A549 (cell line): ENCODE measurements around the gene ALB. TPM values are rescaled to one million over a fixed set of nuclear protein-coding genes. Genes with fewer than 3 reads are reported as not detected.

Source experiments
- ATAC-seq, 2 experiments: fragments of 200-7000 bp in 1 of 2; fragments of >200 bp in 1 of 2; cut with Nextera tagmentation in 1 of 2; cut with Tn5 transposase in 1 of 2; 3 replicates each; pipeline versions ENCODE4 v1.8.0 to v1.9.1; 2018 to 2020; ENCODE audit warnings: mild to moderate bottlenecking in 1 of 2, moderate library complexity in 1 of 2
- CTCF ChIA-PET: fragments of 300-600 bp; sonication (Branson Sonifier 250); formaldehyde crosslinking; extraction: SDS; loops from one replicate; lab custom pipeline; 2021; ENCODE audit warnings: antibody characterized with exemption, inconsistent platforms; lab: Yijun Ruan, JAX
- POLR2A ChIA-PET: fragments of 350-600 bp; formaldehyde crosslinking; extraction: SDS; loops from one replicate; lab custom pipeline; 2021; ENCODE audit warnings: antibody characterized with exemption, inconsistent platforms; lab: Yijun Ruan, JAX
- DNase-seq, 2 experiments: peaks; one replicate each; pipeline versions ENCODE4 v3.0.0 to v3.0.0-alpha.2; 2011 to 2016; ENCODE audit warnings: low read depth in 1 of 2, low spot score in 1 of 2
- FAIRE-seq: peaks from 2 replicates; lab custom pipeline; 2011; peaks lifted over from hg19 to GRCh38; lab: Jason Lieb, UNC
- H3K27ac ChIP-seq, 2 experiments: fragments of >200 bp; sonication (Bioruptor Twin); formaldehyde crosslinking; 3 replicates each; pipeline ENCODE4 v1.5.1; 2016 to 2017
- H3K4me1 ChIP-seq: fragments of >200 bp; sonication (Bioruptor Twin); formaldehyde crosslinking; 3 replicates; pipeline ENCODE4 v1.6.1; 2016
- H3K4me2 ChIP-seq: fragments of >200 bp; sonication (Bioruptor Twin); formaldehyde crosslinking; 3 replicates; pipeline ENCODE4 v1.6.1; 2016
- H3K4me3 ChIP-seq: fragments of >200 bp; sonication (Bioruptor Twin); formaldehyde crosslinking; 3 replicates; pipeline ENCODE4 v1.5.1; 2016
- H3K9me3 ChIP-seq: fragments of >200 bp; sonication (Bioruptor Twin); formaldehyde crosslinking; 3 replicates; pipeline ENCODE4 v1.6.1; 2016
- ELK1 ChIP-seq: fragments of 150-350 bp; IDR thresholded peaks from 2 replicates; pipeline ENCODE4 v1.6.1; 2014; ENCODE audit warnings: low read depth, mild to moderate bottlenecking, low read length
- EP300 ChIP-seq, 2 experiments: fragments of >200 bp; sonication (Bioruptor Twin); formaldehyde crosslinking; IDR thresholded peaks; 2 replicates in 1 of 2; 3 replicates in 1 of 2; pipeline ENCODE4 v1.6.1; 2016 to 2017
- FOSB ChIP-seq: fragments of 250-450 bp; sonication (Bioruptor Pico); IDR thresholded peaks from 2 replicates; pipeline ENCODE4 v1.5.0; 2020; ENCODE audit warnings: mild to moderate bottlenecking, moderate library complexity
- FOXS1 ChIP-seq: fragments of 250-450 bp; sonication (Bioruptor Pico); IDR thresholded peaks from 2 replicates; pipeline ENCODE4 v1.5.0; 2020; ENCODE audit warnings: mild to moderate bottlenecking, moderate library complexity
- GATA3 ChIP-seq: IDR thresholded peaks from 2 replicates; pipeline ENCODE4 v1.6.1; 2012; ENCODE audit warnings: borderline replicate concordance
- HEYL ChIP-seq: fragments of 250-450 bp; sonication (Bioruptor Pico); IDR thresholded peaks from 2 replicates; pipeline ENCODE4 v1.8.0; 2021; ENCODE audit warnings: mild to moderate bottlenecking, moderate library complexity
- HMGXB4 ChIP-seq: fragments of 250-450 bp; sonication (Bioruptor Pico); IDR thresholded peaks from 2 replicates; pipeline ENCODE4 v1.5.0; 2021; ENCODE audit warnings: mild to moderate bottlenecking, moderate library complexity, borderline replicate concordance
- HOXB13 ChIP-seq: fragments of 250-450 bp; sonication (Bioruptor Pico); IDR thresholded peaks from 2 replicates; pipeline ENCODE4 v1.5.0; 2020; ENCODE audit warnings: low read depth, mild to moderate bottlenecking, moderate library complexity
- KDM1A ChIP-seq: fragments of 200-600 bp; sonication (generic); IDR thresholded peaks from 2 replicates; pipeline ENCODE4 v1.6.1; 2016; ENCODE audit warnings: low read depth, mild to moderate bottlenecking
- KDM5A ChIP-seq: fragments of 200-600 bp; sonication (generic); IDR thresholded peaks from 2 replicates; pipeline ENCODE4 v1.6.1; 2016; ENCODE audit warnings: antibody characterized with exemption, mild to moderate bottlenecking
- MAZ ChIP-seq: fragments of 150-350 bp; IDR thresholded peaks from 2 replicates; pipeline ENCODE4 v1.6.1; 2014; ENCODE audit warnings: antibody characterized with exemption, low read depth, low read length, borderline replicate concordance
- MYC ChIP-seq: IDR thresholded peaks from 2 replicates; pipeline ENCODE4 v1.6.1; 2012; ENCODE audit warnings: mild to moderate bottlenecking, inconsistent platforms, low read length, improper control_type of control experiment, borderline replicate concordance
- PHF8 ChIP-seq: fragments of 200-600 bp; sonication (generic); IDR thresholded peaks from 2 replicates; pipeline ENCODE4 v1.6.1; 2016; ENCODE audit warnings: low read depth, mild to moderate bottlenecking, antibody characterized with exemption, moderate library complexity, borderline replicate concordance
- POLR2A ChIP-seq: IDR thresholded peaks from 2 replicates; pipeline ENCODE4 v1.6.1; 2012; ENCODE audit warnings: mild to moderate bottlenecking, low read length
- RCOR1 ChIP-seq: fragments of 150-350 bp; IDR thresholded peaks from 2 replicates; pipeline ENCODE4 v1.6.1; 2014; ENCODE audit warnings: antibody characterized with exemption, low read length, low read depth
- RFX5 ChIP-seq: fragments of 450-650 bp; IDR thresholded peaks from 2 replicates; pipeline ENCODE4 v1.7.1; 2014; ENCODE audit warnings: antibody characterized with exemption, mild to moderate bottlenecking, moderate library complexity
- TP53 ChIP-seq: fragments of 250-450 bp; sonication (Bioruptor Pico); IDR thresholded peaks from 2 replicates; pipeline ENCODE4 v1.5.0; 2021; ENCODE audit warnings: mild to moderate bottlenecking, moderate library complexity
- USF2 ChIP-seq: fragments of 450-650 bp; IDR thresholded peaks from 2 replicates; pipeline ENCODE4 v1.6.1; 2014; ENCODE audit warnings: antibody characterized with exemption
- ZSCAN20 ChIP-seq: fragments of 250-450 bp; sonication (Bioruptor Pico); IDR thresholded peaks from 2 replicates; pipeline ENCODE4 v1.8.0; 2022; ENCODE audit warnings: mild to moderate bottlenecking, moderate library complexity
- WGBS: methylation state at CpG from one replicate; pipeline ENCODE4 v1.1.6; 2017; ENCODE audit errors: missing lambda C conversion rate; 5-methylcytosine and 5-hydroxymethylcytosine counted together
- polyA plus RNA-seq, 4 experiments: library from polyadenylated mRNA; depleted of rRNA in 3 of 4; stranded (reverse); fragments of >200 nt; fragmentation: RNase III in 1 of 4; extraction: RNeasy Plus Mini Kit Qiagen cat#74134 plus additional on column Dnase treatment in 1 of 4; gene quantifications; 2 replicates in 3 of 4; 3 replicates in 1 of 4; pipeline ENCODE4 v1.2.3, GENCODE V29; 2011 to 2017
- TF ChIP-seq, protein P1 (sequence below): fragments of >200 bp; sonication (Bioruptor Twin); formaldehyde crosslinking; IDR thresholded peaks from 3 replicates; pipeline ENCODE4 v1.5.1; 2016

ALB gene
- polyA plus RNA-seq, 2 of the 4 experiments (the other 2 are of a cell fraction), result 0.10 to 0.25 TPM

DNA sequence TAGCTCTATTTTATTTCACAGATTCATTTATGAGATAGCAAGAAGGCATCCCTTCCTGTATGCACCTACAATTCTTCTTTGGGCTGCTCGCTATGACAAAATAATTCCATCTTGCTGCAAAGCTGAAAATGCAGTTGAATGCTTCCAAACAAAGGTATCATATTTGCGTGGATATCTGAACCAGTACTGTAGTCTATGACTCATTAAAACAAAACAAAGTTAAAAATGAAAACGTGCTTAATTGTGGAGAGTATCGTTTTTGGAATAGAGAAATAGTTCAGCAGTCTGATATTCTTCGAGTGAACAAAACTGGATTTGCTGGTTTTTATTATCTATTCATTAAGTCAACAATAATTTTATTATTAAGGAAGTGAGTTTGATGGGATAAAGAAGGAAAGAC is 38.2 kb downstream of the ALB start:
- CTCF ChIA-PET, result no interaction called here
- H3K4me1 ChIP-seq, result peaks cover 8% of the 10 kb centered on the region; the same call in 2 of the 3 replicates

GRCh38 chr4:73443224-73443623 is 39.1 kb downstream of the ALB start:
- FAIRE-seq, result no peak
- H3K4me1 ChIP-seq, result peaks cover 8% of the 10 kb centered on the region; the same call in 2 of the 3 replicates
- no peak overlapping the region for H3K4me3 ChIP-seq
- no peak for DNase-seq
- TF ChIP-seq MYC, result no peak
- TF ChIP-seq HMGXB4 (CRISPR knock-in tag), result no peak
- TF ChIP-seq HEYL (CRISPR knock-in tag), result no peak
- H3K9me3 ChIP-seq, result no peaks in the 10 kb centered on the region
- POLR2A ChIA-PET, result no interaction called here
- H3K4me2 ChIP-seq, result no peak overlapping the region
- 62% methylated on average over 3 of the region's 3 CpGs for WGBS
- ATAC-seq, result no peak
- H3K27ac ChIP-seq, result no peak overlapping the region
- CTCF ChIA-PET, result no interaction called here

More for the DNA sequence above, 38.2 kb downstream of the ALB start:
- no peak for FAIRE-seq
- peak overlapping the region; percentile 51 for H3K4me2 ChIP-seq
- ATAC-seq, result no peak
- no peak for DNase-seq
- TF ChIP-seq EP300 (IDR thresholded peaks at IDR 0.05), result no peak
- no peak for TF ChIP-seq KDM1A
- TF ChIP-seq HOXB13 (CRISPR knock-in tag), result no peak
- TF ChIP-seq RFX5, result no peak
- no peak for TF ChIP-seq FOSB (CRISPR knock-in tag)
- no peak for TF ChIP-seq GATA3
- TF ChIP-seq USF2, result no peak
- TF ChIP-seq PHF8, result no peak
- TF ChIP-seq POLR2A, result no peak
- TF ChIP-seq ZSCAN20, result no peak
- no peak for TF ChIP-seq MYC
- TF ChIP-seq, protein P1, sequence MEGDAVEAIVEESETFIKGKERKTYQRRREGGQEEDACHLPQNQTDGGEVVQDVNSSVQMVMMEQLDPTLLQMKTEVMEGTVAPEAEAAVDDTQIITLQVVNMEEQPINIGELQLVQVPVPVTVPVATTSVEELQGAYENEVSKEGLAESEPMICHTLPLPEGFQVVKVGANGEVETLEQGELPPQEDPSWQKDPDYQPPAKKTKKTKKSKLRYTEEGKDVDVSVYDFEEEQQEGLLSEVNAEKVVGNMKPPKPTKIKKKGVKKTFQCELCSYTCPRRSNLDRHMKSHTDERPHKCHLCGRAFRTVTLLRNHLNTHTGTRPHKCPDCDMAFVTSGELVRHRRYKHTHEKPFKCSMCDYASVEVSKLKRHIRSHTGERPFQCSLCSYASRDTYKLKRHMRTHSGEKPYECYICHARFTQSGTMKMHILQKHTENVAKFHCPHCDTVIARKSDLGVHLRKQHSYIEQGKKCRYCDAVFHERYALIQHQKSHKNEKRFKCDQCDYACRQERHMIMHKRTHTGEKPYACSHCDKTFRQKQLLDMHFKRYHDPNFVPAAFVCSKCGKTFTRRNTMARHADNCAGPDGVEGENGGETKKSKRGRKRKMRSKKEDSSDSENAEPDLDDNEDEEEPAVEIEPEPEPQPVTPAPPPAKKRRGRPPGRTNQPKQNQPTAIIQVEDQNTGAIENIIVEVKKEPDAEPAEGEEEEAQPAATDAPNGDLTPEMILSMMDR, result no peak
- TF ChIP-seq HMGXB4 (CRISPR knock-in tag), result no peak
- TF ChIP-seq RCOR1, result no peak
- no peak for TF ChIP-seq MAZ
- no peak for TF ChIP-seq ELK1
- TF ChIP-seq FOXS1 (CRISPR knock-in tag), result no peak
- TF ChIP-seq KDM5A, result no peak
- no peak for TF ChIP-seq TP53 (CRISPR knock-in tag)
- WGBS, result 31% methylated on average over 5 of the region's 5 CpGs
- H3K27ac ChIP-seq, result no peak overlapping the region
- no peaks in the 10 kb centered on the region for H3K9me3 ChIP-seq
- H3K4me3 ChIP-seq, result no peak overlapping the region
- POLR2A ChIA-PET, result no interaction called here
